HAP-1 (cell line): ENCODE results near the gene UQCRH.

Experiments used
- DNase-seq, 2 experiments: peaks; one replicate each; pipeline ENCODE4 v3.0.0-alpha.2; 2016 to 2020; ENCODE audit warnings: low spot score in 2 of 2
- H3K27me3 ChIP-seq: fragments of 250-450 bp; sonication (Bioruptor Pico); 2 replicates; pipeline ENCODE4 v1.5.1; 2020; ENCODE audit warnings: low read depth, mild to moderate bottlenecking, moderate library complexity
- H3K36me3 ChIP-seq: fragments of 250-450 bp; sonication (Bioruptor Pico); replicated peaks from 2 replicates; pipeline ENCODE4 v1.5.1; 2020; ENCODE audit warnings: mild to moderate bottlenecking
- H3K4me1 ChIP-seq: fragments of 250-450 bp; sonication (Bioruptor Pico); 2 replicates; pipeline ENCODE4 v1.5.1; 2020; ENCODE audit warnings: mild to moderate bottlenecking
- H3K4me3 ChIP-seq: fragments of 250-450 bp; sonication (Bioruptor Pico); 2 replicates; pipeline ENCODE4 v1.5.1; 2020; ENCODE audit warnings: mild to moderate bottlenecking, moderate library complexity
- H3K9me3 ChIP-seq: fragments of 250-450 bp; sonication (Bioruptor Pico); 2 replicates; pipeline ENCODE4 v1.5.1; 2020; ENCODE audit warnings: mild to moderate bottlenecking, moderate library complexity
- in situ Hi-C: fragments of 300-500 bp; cut with MboI; formaldehyde crosslinking; loops from 3 replicates; pipeline ENCODE4 v1.14.3; 2020; ENCODE audit warnings: low sequenced_read_pairs, inconsistent platforms, mixed read lengths

Gene UQCRH

GRCh38 chr1:46303038-46303871 is at the start of gene UQCRH, which contains the start of gene LRRC41:
Gene UQCRH, plus strand, starts transcription at chr1:46303698. Its CDS starts 69 bp downstream, at chr1:46303767.
Gene LRRC41, minus strand, starts transcription at chr1:46303616. Its CDS starts 294 bp downstream, at chr1:46303322.
- H3K36me3 ChIP-seq, result peaks cover 27% of the 10 kb centered on the region
- no peaks in the 10 kb centered on the region for H3K9me3 ChIP-seq
- H3K4me1 ChIP-seq, result peaks cover 35% of the 10 kb centered on the region
- no peaks in the 10 kb centered on the region for H3K27me3 ChIP-seq
- H3K4me3 ChIP-seq, result peak within 1 kb of the TSS; percentile 70
- DNase-seq, result peak; percentile 94 to 95
- in situ Hi-C loops, result no loop called here

GRCh38 chr1:46254668-46255067 is 48.8 kb upstream of the UQCRH start:
- Histone ChIP-seq H3K27me3 (no peaks in the 10 kb centered on the region), H3K4me1 (peaks cover 8% of the 10 kb centered on the region), H3K36me3 (peaks cover 86% of the 10 kb centered on the region), H3K4me3 (no peak overlapping the region), H3K9me3 (no peaks in the 10 kb centered on the region)
- in situ Hi-C loops, result no loop called here
- DNase-seq, result no peak

GRCh38 chr1:46256523-46256922 is 47.0 kb upstream of the UQCRH start:
- Histone ChIP-seq H3K9me3 (no peaks in the 10 kb centered on the region), H3K36me3 (peaks cover 86% of the 10 kb centered on the region), H3K27me3 (no peaks in the 10 kb centered on the region), H3K4me1 (peaks cover 8% of the 10 kb centered on the region), H3K4me3 (no peak overlapping the region)
- in situ Hi-C loops, result no loop called here
- DNase-seq, result no peak

GRCh38 chr1:46262508-46262907 is 41.0 kb upstream of the UQCRH start:
- Histone ChIP-seq H3K4me3 (no peak overlapping the region), H3K4me1 (no peaks in the 10 kb centered on the region), H3K36me3 (peaks cover 100% of the 10 kb centered on the region), H3K27me3 (no peaks in the 10 kb centered on the region), H3K9me3 (no peaks in the 10 kb centered on the region)
- in situ Hi-C loops, result no loop called here
- no peak for DNase-seq

GRCh38 chr1:46263146-46263545 is 40.4 kb upstream of the UQCRH start:
- no peaks in the 10 kb centered on the region for H3K4me1 ChIP-seq
- H3K9me3 ChIP-seq, result no peaks in the 10 kb centered on the region
- H3K36me3 ChIP-seq, result peaks cover 100% of the 10 kb centered on the region
- no peak overlapping the region for H3K4me3 ChIP-seq
- H3K27me3 ChIP-seq, result no peaks in the 10 kb centered on the region
- no peak for DNase-seq
- in situ Hi-C loops, result no loop called here

GRCh38 chr1:46268578-46268977 is 34.9 kb upstream of the UQCRH start:
- in situ Hi-C loops, result no loop called here

GRCh38 chr1:46274225-46275029 is 29.1 kb upstream of the UQCRH start:
- in situ Hi-C loops, result no loop called here
- no peaks in the 10 kb centered on the region for H3K4me1 ChIP-seq
- H3K27me3 ChIP-seq, result no peaks in the 10 kb centered on the region
- DNase-seq, result no peak
- H3K4me3 ChIP-seq, result no peak overlapping the region
- no peaks in the 10 kb centered on the region for H3K9me3 ChIP-seq
- peaks cover 98% of the 10 kb centered on the region for H3K36me3 ChIP-seq

More at GRCh38 chr1:46268578-46268977, 34.9 kb upstream of the UQCRH start:
- peaks cover 98% of the 10 kb centered on the region for H3K36me3 ChIP-seq
- no peak overlapping the region for H3K4me3 ChIP-seq
- H3K27me3 ChIP-seq, result no peaks in the 10 kb centered on the region
- H3K9me3 ChIP-seq, result no peaks in the 10 kb centered on the region
- H3K4me1 ChIP-seq, result no peaks in the 10 kb centered on the region
- DNase-seq, result no peak

- in situ Hi-C loops, result no loop called here
- peaks cover 98% of the 10 kb centered on the region for H3K36me3 ChIP-seq
- H3K4me3 ChIP-seq, result no peak overlapping the region
Measured at GRCh38 chr1:46275030-46275337, 28.5 kb upstream of the UQCRH start.

GRCh38 chr1:46277658-46278373 is 25.7 kb upstream of the UQCRH start:
- in situ Hi-C loops, result no loop called here
- no peaks in the 10 kb centered on the region for H3K9me3 ChIP-seq
- no peaks in the 10 kb centered on the region for H3K4me1 ChIP-seq
- no peak overlapping the region for H3K4me3 ChIP-seq
- DNase-seq, result no peak
- peaks cover 91% of the 10 kb centered on the region for H3K36me3 ChIP-seq
- no peaks in the 10 kb centered on the region for H3K27me3 ChIP-seq

More at GRCh38 chr1:46275030-46275337, 28.5 kb upstream of the UQCRH start:
- Histone ChIP-seq H3K9me3 (no peaks in the 10 kb centered on the region), H3K27me3 (no peaks in the 10 kb centered on the region), H3K4me1 (no peaks in the 10 kb centered on the region)
- no peak for DNase-seq

GRCh38 chr1:46278807-46279206 is 24.7 kb upstream of the UQCRH start:
- no peaks in the 10 kb centered on the region for H3K9me3 ChIP-seq
- no peaks in the 10 kb centered on the region for H3K4me1 ChIP-seq
- H3K27me3 ChIP-seq, result no peaks in the 10 kb centered on the region
- DNase-seq, result no peak
- H3K4me3 ChIP-seq, result no peak overlapping the region
- peaks cover 87% of the 10 kb centered on the region for H3K36me3 ChIP-seq
- in situ Hi-C loops, result no loop called here

- no peaks in the 10 kb centered on the region for H3K9me3 ChIP-seq
- in situ Hi-C loops, result no loop called here
- no peak for DNase-seq
- no peaks in the 10 kb centered on the region for H3K4me1 ChIP-seq
- H3K36me3 ChIP-seq, result peaks cover 87% of the 10 kb centered on the region
- H3K27me3 ChIP-seq, result no peaks in the 10 kb centered on the region
- H3K4me3 ChIP-seq, result no peak overlapping the region
Measured at GRCh38 chr1:46280092-46280491, 23.4 kb upstream of the UQCRH start.

- H3K9me3 ChIP-seq, result no peaks in the 10 kb centered on the region
- no peaks in the 10 kb centered on the region for H3K4me1 ChIP-seq
- no peaks in the 10 kb centered on the region for H3K27me3 ChIP-seq
- no peak overlapping the region for H3K4me3 ChIP-seq
- H3K36me3 ChIP-seq, result peaks cover 87% of the 10 kb centered on the region
- in situ Hi-C loops, result no loop called here
- DNase-seq, result no peak
Measured at GRCh38 chr1:46281021-46281420, 22.5 kb upstream of the UQCRH start.

GRCh38 chr1:46284058-46284457 is 19.4 kb upstream of the UQCRH start:
- no peaks in the 10 kb centered on the region for H3K4me1 ChIP-seq
- in situ Hi-C loops, result no loop called here
- H3K36me3 ChIP-seq, result peaks cover 73% of the 10 kb centered on the region
- H3K27me3 ChIP-seq, result no peaks in the 10 kb centered on the region
- no peak for DNase-seq
- no peaks in the 10 kb centered on the region for H3K9me3 ChIP-seq
- H3K4me3 ChIP-seq, result no peak overlapping the region
